H9 (cell line): ENCODE results near the gene PHLDA3. TPM values are rescaled to one million over a fixed set of nuclear protein-coding genes. Genes with fewer than 3 reads are reported as not detected.

ENCODE experiments used
- DNase-seq: peaks from one replicate; pipeline ENCODE4 v3.0.0-alpha.2; 2017
- H2AFZ ChIP-seq: one replicate; pipeline ENCODE4 v1.6.1; 2013; ENCODE audit warnings: mild to moderate bottlenecking, low read length, control low read depth, moderate library complexity
- H2AK5ac ChIP-seq: 2 replicates; pipeline ENCODE4 v1.6.1; 2013; ENCODE audit warnings: low read length, control low read depth, mixed read lengths; ENCODE audit not compliant: insufficient read length
- H2BK120ac ChIP-seq: one replicate; pipeline ENCODE4 v1.6.1; 2013; ENCODE audit warnings: low read depth, mild to moderate bottlenecking, low read length, control low read depth, inconsistent platforms; ENCODE audit not compliant: poor library complexity, severe bottlenecking
- H2BK12ac ChIP-seq: 2 replicates; pipeline ENCODE4 v1.6.1; 2013; ENCODE audit warnings: low read length, control low read depth, mixed read lengths, low read depth; ENCODE audit not compliant: insufficient read length
- H2BK15ac ChIP-seq: 2 replicates; pipeline ENCODE4 v1.6.1; 2013; ENCODE audit warnings: low read depth, low read length, control low read depth
- H2BK20ac ChIP-seq: one replicate; pipeline ENCODE4 v1.6.1; 2013; ENCODE audit warnings: low read depth, mild to moderate bottlenecking, low read length, control low read depth, inconsistent platforms; ENCODE audit not compliant: poor library complexity, severe bottlenecking
- H2BK5ac ChIP-seq: 2 replicates; pipeline ENCODE4 v1.6.1; 2013; ENCODE audit warnings: low read length, control low read depth, mixed read lengths; ENCODE audit not compliant: insufficient read length
- H3K14ac ChIP-seq: 2 replicates; pipeline ENCODE4 v1.6.1; 2013; ENCODE audit warnings: low read length, control low read depth; ENCODE audit not compliant: insufficient read depth
- H3K18ac ChIP-seq: 2 replicates; pipeline ENCODE4 v1.6.1; 2013; ENCODE audit warnings: low read depth, mild to moderate bottlenecking, mixed read lengths, low read length, control low read depth; ENCODE audit not compliant: insufficient read length
- H3K23ac ChIP-seq: 2 replicates; pipeline ENCODE4 v1.6.1; 2013; ENCODE audit warnings: low read length, control low read depth, mixed read lengths, low read depth; ENCODE audit not compliant: insufficient read length
- H3K23me2 ChIP-seq: 2 replicates; pipeline ENCODE4 v1.6.1; 2013; ENCODE audit warnings: low read depth, mild to moderate bottlenecking, mixed read lengths, low read length, control low read depth; ENCODE audit not compliant: insufficient read length, poor library complexity, severe bottlenecking
- H3K27ac ChIP-seq: 2 replicates; pipeline ENCODE4 v1.5.1; 2013; ENCODE audit warnings: low read length, control low read depth, mixed read lengths, low read depth; ENCODE audit not compliant: insufficient read length
- H3K27me3 ChIP-seq: 2 replicates; pipeline ENCODE4 v1.6.1; 2013; ENCODE audit warnings: low read length, control low read depth, inconsistent platforms; ENCODE audit not compliant: insufficient read depth
- H3K4ac ChIP-seq: 2 replicates; pipeline ENCODE4 v1.6.1; 2013; ENCODE audit warnings: low read depth, mild to moderate bottlenecking, control low read depth, inconsistent platforms, low read length, moderate library complexity
- H3K4me1 ChIP-seq: 2 replicates; pipeline ENCODE4 v1.6.1; 2013; ENCODE audit warnings: low read length, control low read depth, inconsistent platforms; ENCODE audit not compliant: insufficient read depth
- H3K4me2 ChIP-seq: 2 replicates; pipeline ENCODE4 v1.6.1; 2013; ENCODE audit warnings: low read length, control low read depth, mixed read lengths; ENCODE audit not compliant: insufficient read length, insufficient read depth
- H3K56ac ChIP-seq: 2 replicates; pipeline ENCODE4 v1.6.1; 2013; ENCODE audit warnings: low read depth, mild to moderate bottlenecking, mixed read lengths, low read length, control low read depth; ENCODE audit not compliant: insufficient read length
- H3K79me1 ChIP-seq: 2 replicates; pipeline ENCODE4 v1.6.1; 2013; ENCODE audit warnings: low read depth, mild to moderate bottlenecking, moderate library complexity, low read length, control low read depth, inconsistent platforms; ENCODE audit not compliant: insufficient read depth, poor library complexity, severe bottlenecking
- H3K79me2 ChIP-seq: 2 replicates; pipeline ENCODE4 v1.6.1; 2013; ENCODE audit warnings: low read length, control low read depth, inconsistent platforms; ENCODE audit not compliant: insufficient read depth
- H3K9ac ChIP-seq: 2 replicates; pipeline ENCODE4 v1.6.1; 2013; ENCODE audit warnings: low read length, control low read depth, mixed read lengths; ENCODE audit not compliant: insufficient read length; ENCODE audit errors: extremely low read depth
- H3K9me3 ChIP-seq: one replicate; pipeline ENCODE4 v1.6.1; 2013; ENCODE audit warnings: low read depth, low read length, inconsistent platforms; ENCODE audit not compliant: control insufficient read depth
- H3T11ph ChIP-seq: one replicate; pipeline ENCODE4 v1.6.1; 2013; ENCODE audit warnings: mild to moderate bottlenecking, low read length, control low read depth, inconsistent platforms
- H4K20me1 ChIP-seq: one replicate; pipeline ENCODE4 v1.6.1; 2013; ENCODE audit not compliant: control insufficient read depth, insufficient read length, insufficient read depth
- H4K5ac ChIP-seq: 2 replicates; pipeline ENCODE4 v1.6.1; 2013; ENCODE audit warnings: low read depth, mild to moderate bottlenecking, mixed read lengths, low read length, control low read depth; ENCODE audit not compliant: insufficient read length
- H4K8ac ChIP-seq: replicated peaks from 2 replicates; pipeline ENCODE4 v1.6.1; 2013; ENCODE audit warnings: low read length, control low read depth, mixed read lengths, low read depth; ENCODE audit not compliant: insufficient read length
- H4K91ac ChIP-seq: 2 replicates; pipeline ENCODE4 v1.6.1; 2013; ENCODE audit warnings: low read depth, mild to moderate bottlenecking, moderate library complexity, mixed read lengths, low read length, control low read depth; ENCODE audit not compliant: insufficient read length
- H3K27ac Mint-ChIP-seq, 3 experiments: 2 replicates in 2 of 3; 3 replicates in 1 of 3; pipeline ENCODE4 v1.8.0; 2020 to 2021; ENCODE audit warnings: mixed read lengths in 3 of 3, mild to moderate bottlenecking in 1 of 3, moderate library complexity in 1 of 3
- H3K27me3 Mint-ChIP-seq: 2 replicates; pipeline ENCODE4 v1.8.0; 2021; ENCODE audit warnings: low read depth, mild to moderate bottlenecking, moderate library complexity, mixed read lengths
- H3K36me3 Mint-ChIP-seq, 3 experiments: 2 replicates in 2 of 3; 3 replicates in 1 of 3; pipeline ENCODE4 v1.8.0; 2020 to 2021; ENCODE audit warnings: low read depth in 3 of 3, mixed read lengths in 3 of 3; ENCODE audit not compliant: insufficient read depth in 1 of 3
- H3K4me1 Mint-ChIP-seq, 2 experiments: 2 replicates each; pipeline ENCODE4 v1.8.0; 2020; ENCODE audit warnings: mixed read lengths in 2 of 2
- H3K4me3 Mint-ChIP-seq, 2 experiments: 2 replicates in 1 of 2; 3 replicates in 1 of 2; pipeline ENCODE4 v1.8.0; 2020 to 2021; ENCODE audit warnings: mild to moderate bottlenecking in 2 of 2, mixed read lengths in 2 of 2, moderate library complexity in 1 of 2
- H3K9me3 Mint-ChIP-seq, 2 experiments: 2 replicates in 1 of 2; 3 replicates in 1 of 2; pipeline ENCODE4 v1.8.0; 2020; ENCODE audit warnings: mild to moderate bottlenecking in 2 of 2, mixed read lengths in 2 of 2, moderate library complexity in 1 of 2
- WGBS: extraction: QIAGEN DNeasy Blood & Tissue Kit; methylation state at CpG from one replicate; pipeline ENCODE4 v1.1.7; 2013; ENCODE audit warnings: missing lambda C conversion rate, low lambda C conversion rate, mixed read lengths; ENCODE audit not compliant: insufficient read length; ENCODE audit errors: extremely low coverage; 5-methylcytosine and 5-hydroxymethylcytosine counted together
- total RNA-seq: library from RNA; stranded (reverse); gene quantifications from 2 replicates; pipeline ENCODE4 v1.2.1, GENCODE V29; 2021
- TF ChIP-seq, protein P1 (sequence below): fragments of 200-600 bp; sonication (generic); conservative IDR thresholded peaks from 3 replicates; pipeline ENCODE4 v1.8.0; 2021; ENCODE audit warnings: antibody characterized with exemption, mild to moderate bottlenecking

Gene PHLDA3
- total RNA-seq, 1 experiment from 2014 or later: 53.9 TPM

DNA sequence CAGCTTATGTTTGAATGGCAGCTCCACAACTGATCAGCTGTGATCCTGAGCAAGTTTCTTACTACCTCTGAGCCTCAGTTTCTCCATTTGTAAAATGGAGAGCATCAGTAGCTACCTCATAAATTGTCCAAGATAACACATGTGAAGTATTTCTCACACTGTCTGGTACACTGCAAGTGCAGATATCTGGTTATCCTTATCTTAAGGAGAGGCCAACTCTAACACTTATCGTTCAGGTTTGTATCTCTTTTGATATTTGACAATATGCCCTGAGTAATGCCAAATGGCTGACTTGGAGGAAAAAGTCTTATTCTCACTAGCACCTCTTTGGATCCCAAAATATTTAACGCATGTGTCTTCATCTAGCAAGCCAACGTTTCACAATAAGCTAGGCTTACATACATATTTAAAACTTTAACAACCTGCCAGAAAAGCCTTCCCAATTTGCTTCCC, 35.2 kb upstream of the PHLDA3 start:
- Histone ChIP-seq H3K4ac (no peak overlapping the region; the same call in 1 of the 2 replicates), H3K4me1 (peaks cover 8% of the 10 kb centered on the region), H4K20me1 (no peaks in the 10 kb centered on the region), H3K23ac (no peak overlapping the region), H2BK20ac (no peak overlapping the region), H3K23me2 (peaks cover 8% of the 10 kb centered on the region), H2AFZ (no peak overlapping the region), H3K79me2 (no peaks in the 10 kb centered on the region), H2BK5ac (no peak overlapping the region), H4K5ac (no peak overlapping the region), H3K27ac (peak overlapping the region; percentile 34), H3K4me2 (no peak overlapping the region), H4K8ac (no peak overlapping the region), H4K91ac (no peak overlapping the region), H3K56ac (no peak overlapping the region), H2BK120ac (no peak overlapping the region), H2BK12ac (no peak overlapping the region), H2AK5ac (no peak overlapping the region), H3K9me3 (no peaks in the 10 kb centered on the region), H3K14ac (peak overlapping the region; percentile 21; the same call in 1 of the 2 replicates), H3T11ph (no peak overlapping the region), H2BK15ac (no peak overlapping the region), H3K9ac (no peak overlapping the region), H3K18ac (no peak overlapping the region), H3K79me1 (no peaks in the 10 kb centered on the region), H3K27me3 (peaks cover 4% of the 10 kb centered on the region; the same call in 1 of the 2 replicates)
- DNase-seq: no peak
- Mint-ChIP-seq H3K27me3 (peaks cover 2% of the 10 kb centered on the region; the same call in 1 of the 2 replicates), H3K9me3 (no peaks in the 10 kb centered on the region), H3K4me3 (no peak overlapping the region), H3K36me3 (no peaks in the 10 kb centered on the region), H3K4me1 (peaks cover 41 to 53% of the 10 kb centered on the region in 2 experiments), H3K27ac (peak overlapping the region in 1 of 3 experiments; percentile 95; a peak in 1 of 7 replicates)
- no CpG with 5 or more reads among the region's 3 CpGs for WGBS
- TF ChIP-seq, protein P1, sequence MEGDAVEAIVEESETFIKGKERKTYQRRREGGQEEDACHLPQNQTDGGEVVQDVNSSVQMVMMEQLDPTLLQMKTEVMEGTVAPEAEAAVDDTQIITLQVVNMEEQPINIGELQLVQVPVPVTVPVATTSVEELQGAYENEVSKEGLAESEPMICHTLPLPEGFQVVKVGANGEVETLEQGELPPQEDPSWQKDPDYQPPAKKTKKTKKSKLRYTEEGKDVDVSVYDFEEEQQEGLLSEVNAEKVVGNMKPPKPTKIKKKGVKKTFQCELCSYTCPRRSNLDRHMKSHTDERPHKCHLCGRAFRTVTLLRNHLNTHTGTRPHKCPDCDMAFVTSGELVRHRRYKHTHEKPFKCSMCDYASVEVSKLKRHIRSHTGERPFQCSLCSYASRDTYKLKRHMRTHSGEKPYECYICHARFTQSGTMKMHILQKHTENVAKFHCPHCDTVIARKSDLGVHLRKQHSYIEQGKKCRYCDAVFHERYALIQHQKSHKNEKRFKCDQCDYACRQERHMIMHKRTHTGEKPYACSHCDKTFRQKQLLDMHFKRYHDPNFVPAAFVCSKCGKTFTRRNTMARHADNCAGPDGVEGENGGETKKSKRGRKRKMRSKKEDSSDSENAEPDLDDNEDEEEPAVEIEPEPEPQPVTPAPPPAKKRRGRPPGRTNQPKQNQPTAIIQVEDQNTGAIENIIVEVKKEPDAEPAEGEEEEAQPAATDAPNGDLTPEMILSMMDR: no peak
